Measurements from ENCODE around the gene E2F8.
"Not testable (repeated sequence)": the region's sequence is repeated elsewhere in the genome, so short reads cannot be mapped to it uniquely, and the experiment has no call there.

E2F8 gene, protein sequence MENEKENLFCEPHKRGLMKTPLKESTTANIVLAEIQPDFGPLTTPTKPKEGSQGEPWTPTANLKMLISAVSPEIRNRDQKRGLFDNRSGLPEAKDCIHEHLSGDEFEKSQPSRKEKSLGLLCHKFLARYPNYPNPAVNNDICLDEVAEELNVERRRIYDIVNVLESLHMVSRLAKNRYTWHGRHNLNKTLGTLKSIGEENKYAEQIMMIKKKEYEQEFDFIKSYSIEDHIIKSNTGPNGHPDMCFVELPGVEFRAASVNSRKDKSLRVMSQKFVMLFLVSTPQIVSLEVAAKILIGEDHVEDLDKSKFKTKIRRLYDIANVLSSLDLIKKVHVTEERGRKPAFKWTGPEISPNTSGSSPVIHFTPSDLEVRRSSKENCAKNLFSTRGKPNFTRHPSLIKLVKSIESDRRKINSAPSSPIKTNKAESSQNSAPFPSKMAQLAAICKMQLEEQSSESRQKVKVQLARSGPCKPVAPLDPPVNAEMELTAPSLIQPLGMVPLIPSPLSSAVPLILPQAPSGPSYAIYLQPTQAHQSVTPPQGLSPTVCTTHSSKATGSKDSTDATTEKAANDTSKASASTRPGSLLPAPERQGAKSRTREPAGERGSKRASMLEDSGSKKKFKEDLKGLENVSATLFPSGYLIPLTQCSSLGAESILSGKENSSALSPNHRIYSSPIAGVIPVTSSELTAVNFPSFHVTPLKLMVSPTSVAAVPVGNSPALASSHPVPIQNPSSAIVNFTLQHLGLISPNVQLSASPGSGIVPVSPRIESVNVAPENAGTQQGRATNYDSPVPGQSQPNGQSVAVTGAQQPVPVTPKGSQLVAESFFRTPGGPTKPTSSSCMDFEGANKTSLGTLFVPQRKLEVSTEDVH

DNA sequence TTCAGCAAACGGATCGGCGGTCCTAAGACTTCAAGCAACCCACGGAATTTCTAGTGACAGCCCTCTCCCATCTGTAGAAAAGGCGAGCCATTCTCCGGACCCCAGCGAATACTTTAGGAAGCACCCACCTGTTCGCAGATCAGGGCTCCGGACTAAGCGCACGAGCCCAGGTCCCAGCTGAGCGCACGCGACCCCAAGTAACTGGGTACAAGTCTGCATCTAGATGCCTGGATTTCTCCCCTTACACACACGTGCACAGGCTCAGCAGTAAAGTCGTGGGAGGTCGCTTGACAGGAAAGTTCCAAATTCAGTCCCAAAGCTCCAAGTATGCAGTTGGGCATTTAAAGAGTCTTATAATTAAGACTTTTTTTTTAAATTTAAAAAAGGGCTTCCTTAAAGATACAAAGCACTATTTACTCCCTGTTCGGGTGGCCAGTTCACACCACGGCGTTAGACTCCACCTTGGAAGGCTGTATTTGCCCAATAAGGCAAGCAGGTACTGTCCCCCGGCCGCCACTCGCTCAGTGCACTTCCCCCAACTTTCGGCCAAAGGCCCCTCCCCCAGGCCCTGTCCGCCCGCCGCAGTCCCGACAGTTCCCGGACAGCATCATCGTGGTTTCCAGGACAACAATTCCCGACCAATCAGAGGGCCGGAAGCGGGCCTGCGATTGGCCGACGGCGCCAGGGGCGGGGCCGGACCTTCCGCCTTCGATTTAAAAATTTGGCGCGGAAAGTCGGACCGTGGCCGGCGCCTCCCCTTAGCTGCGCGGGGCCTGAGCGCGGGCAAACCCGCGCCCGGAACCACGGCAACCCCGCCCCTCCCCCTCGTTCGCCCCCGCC is at the start of gene E2F8:
Gene E2F8, minus strand, starts transcription at position 526 of the 840 bp plus-strand sequence. CDS start 824 bp downstream, outside the sequence.
- H3K27me3 Mint-ChIP-seq, result peaks cover 23% of the 10 kb centered on the region
- H3K4me3 Mint-ChIP-seq, result peak within 1 kb of the TSS; percentile 89
- no peaks in the 10 kb centered on the region for H3K36me3 Mint-ChIP-seq
- H3K9me3 Mint-ChIP-seq, result no peaks in the 10 kb centered on the region
- H3K27ac Mint-ChIP-seq, result no peak within 1 kb of the TSS
- H3K4me1 Mint-ChIP-seq, result peaks cover 18% of the 10 kb centered on the region

DNA sequence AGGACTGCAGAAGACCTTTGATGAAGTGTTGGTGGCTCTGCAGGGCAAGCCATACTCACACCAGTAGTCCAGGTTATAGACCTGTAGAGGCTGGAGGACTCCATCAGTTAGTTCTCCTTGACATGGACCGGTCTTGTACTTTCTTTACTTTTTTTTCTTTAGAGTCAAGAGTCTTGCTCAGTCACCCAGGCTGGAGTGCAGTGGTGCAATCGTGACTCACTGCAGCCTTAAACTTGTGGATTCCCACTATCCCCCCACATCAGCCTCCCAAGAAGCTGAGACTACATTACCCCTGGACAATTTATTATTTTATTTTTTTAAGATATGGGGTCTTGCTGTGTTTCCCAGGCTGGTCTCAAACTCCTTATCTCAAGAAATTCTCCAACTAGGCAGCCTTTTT is 49.6 kb upstream of the E2F8 start:
- Mint-ChIP-seq H3K4me3 (no peak overlapping the region), H3K4me1 (no peaks in the 10 kb centered on the region), H3K9me3 (no peaks in the 10 kb centered on the region), H3K27me3 (peaks cover 3% of the 10 kb centered on the region), H3K27ac (no peak overlapping the region), H3K36me3 (no peaks in the 10 kb centered on the region)

DNA sequence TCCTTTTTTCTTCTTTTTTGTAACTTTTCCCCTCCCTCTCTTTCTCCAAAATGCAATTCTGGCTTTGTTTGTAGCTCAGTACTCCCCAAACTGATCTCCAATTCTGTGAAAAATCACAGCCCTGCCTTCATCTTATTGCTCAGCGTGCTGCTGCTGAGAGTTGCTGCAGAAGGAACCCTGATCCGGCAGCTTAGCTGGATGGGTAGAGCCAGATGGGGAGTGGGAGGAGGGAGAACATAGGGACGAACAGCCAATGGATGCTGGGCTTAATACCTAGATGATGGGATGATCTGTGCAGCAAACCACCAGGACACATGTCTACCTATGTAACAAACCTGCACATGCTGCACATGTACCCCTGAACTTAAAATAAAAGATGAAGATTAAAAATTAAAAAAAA is 47.5 kb upstream of the E2F8 start:
- Mint-ChIP-seq H3K27ac (no peak overlapping the region), H3K4me1 (peaks cover 9% of the 10 kb centered on the region), H3K36me3 (no peaks in the 10 kb centered on the region), H3K9me3 (no peaks in the 10 kb centered on the region), H3K27me3 (peaks cover 3% of the 10 kb centered on the region), H3K4me3 (no peak overlapping the region)

- no peak overlapping the region for H3K27ac Mint-ChIP-seq
- no peaks in the 10 kb centered on the region for H3K9me3 Mint-ChIP-seq
Measured at GRCh38 chr11:19286411-19286810, 45.7 kb upstream of the E2F8 start.

DNA sequence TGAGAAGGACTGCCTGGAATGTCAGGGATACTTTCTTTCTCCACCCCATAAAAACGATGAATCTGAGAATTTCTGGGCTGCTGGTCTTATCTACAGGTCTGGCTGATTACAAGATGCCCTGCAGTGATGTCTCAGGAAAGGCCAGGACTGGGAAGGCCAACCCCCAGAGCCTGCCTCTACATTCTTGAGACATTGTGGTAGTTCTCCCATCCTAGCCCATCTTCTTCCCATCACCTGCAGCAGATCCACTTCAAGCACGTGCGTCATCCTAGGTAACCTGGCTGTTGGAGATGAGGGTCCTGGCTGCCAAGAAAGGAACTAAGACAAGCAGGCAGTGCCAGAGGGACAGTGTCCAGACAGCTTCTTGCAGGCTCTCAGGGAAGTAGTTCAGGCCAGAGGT is 44.1 kb upstream of the E2F8 start:
- peaks cover 3% of the 10 kb centered on the region for H3K27me3 Mint-ChIP-seq

More at GRCh38 chr11:19286411-19286810, 45.7 kb upstream of the E2F8 start:
- Mint-ChIP-seq H3K4me3 (no peak overlapping the region), H3K27me3 (peaks cover 3% of the 10 kb centered on the region), H3K36me3 (no peaks in the 10 kb centered on the region), H3K4me1 (peaks cover 9% of the 10 kb centered on the region)

DNA sequence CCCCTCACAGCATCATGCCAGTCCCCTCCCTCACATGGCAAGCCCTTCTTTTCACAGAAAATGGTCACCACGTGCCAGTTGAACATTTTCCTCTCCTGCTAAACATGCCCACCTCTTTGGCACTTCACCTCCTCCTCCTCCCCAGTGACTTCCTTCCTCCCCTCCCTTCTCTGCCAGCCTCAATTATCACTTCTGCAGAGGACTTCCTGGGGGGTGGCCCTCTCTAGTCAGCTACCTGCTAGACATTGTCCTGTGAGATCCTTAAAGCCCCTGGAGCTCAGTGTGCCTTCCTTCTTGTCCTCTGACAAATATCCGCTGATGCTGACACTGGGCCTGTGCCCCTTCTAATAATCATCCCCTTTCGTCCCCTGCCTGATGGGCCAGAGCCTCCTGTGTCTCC is 43.2 kb upstream of the E2F8 start:
- peaks cover 9% of the 10 kb centered on the region for H3K4me1 Mint-ChIP-seq
- no peaks in the 10 kb centered on the region for H3K9me3 Mint-ChIP-seq
- no peaks in the 10 kb centered on the region for H3K36me3 Mint-ChIP-seq
- no peak overlapping the region for H3K27ac Mint-ChIP-seq
- no peak overlapping the region for H3K4me3 Mint-ChIP-seq
- H3K27me3 Mint-ChIP-seq, result peaks cover 3% of the 10 kb centered on the region

More for the DNA sequence above, 44.1 kb upstream of the E2F8 start:
- Mint-ChIP-seq H3K4me3 (no peak overlapping the region), H3K9me3 (no peaks in the 10 kb centered on the region), H3K36me3 (no peaks in the 10 kb centered on the region), H3K27ac (no peak overlapping the region), H3K4me1 (peaks cover 9% of the 10 kb centered on the region)

DNA sequence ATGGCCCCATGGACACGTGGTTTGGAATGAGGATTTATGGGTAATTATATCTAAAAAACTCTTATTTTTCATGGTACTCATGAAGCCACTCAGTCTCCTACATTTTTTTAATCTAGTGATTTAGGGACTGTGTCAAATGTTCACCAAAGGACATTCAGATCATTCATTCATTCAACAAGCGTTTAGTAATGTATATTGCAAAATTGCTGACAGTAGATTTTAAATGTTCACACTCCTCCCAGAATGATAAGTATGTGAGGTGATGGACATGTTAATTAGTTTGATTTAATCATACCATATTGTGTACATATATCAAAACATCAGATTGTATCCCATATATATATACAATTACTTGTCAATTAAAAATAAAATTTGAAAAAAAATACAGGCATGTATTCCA is 40.8 kb upstream of the E2F8 start:
- H3K27ac Mint-ChIP-seq, result no peak overlapping the region
- no peaks in the 10 kb centered on the region for H3K36me3 Mint-ChIP-seq
- peaks cover 3% of the 10 kb centered on the region for H3K27me3 Mint-ChIP-seq
- no peak overlapping the region for H3K4me3 Mint-ChIP-seq
- no peaks in the 10 kb centered on the region for H3K9me3 Mint-ChIP-seq
- H3K4me1 Mint-ChIP-seq, result peaks cover 9% of the 10 kb centered on the region

DNA sequence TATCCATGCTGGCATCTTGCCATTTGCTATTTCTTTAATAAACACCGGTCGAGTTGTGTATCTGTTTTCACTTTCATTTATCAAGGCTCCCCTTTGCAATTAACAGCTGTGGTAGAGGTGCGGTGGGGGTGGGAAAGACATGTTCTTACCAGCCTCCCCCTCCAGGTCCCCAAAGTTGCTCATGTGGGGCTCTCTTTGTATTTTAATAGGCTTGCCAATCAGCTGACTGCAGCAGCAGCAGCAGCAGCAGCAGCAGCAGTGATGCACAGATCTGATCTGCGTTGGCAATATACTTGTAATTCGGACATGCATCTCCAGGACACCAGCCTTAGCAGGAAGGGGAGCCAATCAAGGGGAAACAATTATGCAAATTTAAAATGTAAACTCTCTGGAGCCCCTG is 40.3 kb upstream of the E2F8 start:
- H3K9me3 Mint-ChIP-seq, result no peaks in the 10 kb centered on the region
- H3K4me3 Mint-ChIP-seq, result no peak overlapping the region
- peaks cover 9% of the 10 kb centered on the region for H3K4me1 Mint-ChIP-seq
- no peak overlapping the region for H3K27ac Mint-ChIP-seq
- H3K36me3 Mint-ChIP-seq, result no peaks in the 10 kb centered on the region
- H3K27me3 Mint-ChIP-seq, result peaks cover 3% of the 10 kb centered on the region

- Mint-ChIP-seq H3K9me3 (no peaks in the 10 kb centered on the region), H3K4me1 (peaks cover 8% of the 10 kb centered on the region), H3K4me3 (no peak overlapping the region), H3K36me3 (no peaks in the 10 kb centered on the region), H3K27me3 (no peaks in the 10 kb centered on the region), H3K27ac (no peak overlapping the region)
Measured at GRCh38 chr11:19279451-19279850, 38.7 kb upstream of the E2F8 start.

- Mint-ChIP-seq H3K4me1 (no peaks in the 10 kb centered on the region), H3K27me3 (no peaks in the 10 kb centered on the region), H3K9me3 (no peaks in the 10 kb centered on the region), H3K27ac (no peak overlapping the region), H3K4me3 (no peak overlapping the region), H3K36me3 (peaks cover 1% of the 10 kb centered on the region)
Measured at GRCh38 chr11:19276859-19277808, 36.4 kb upstream of the E2F8 start.

- Mint-ChIP-seq H3K9me3 (no peaks in the 10 kb centered on the region), H3K27me3 (peaks cover 2% of the 10 kb centered on the region), H3K4me3 (no peak overlapping the region), H3K36me3 (peaks cover 1% of the 10 kb centered on the region), H3K27ac (no peak overlapping the region), H3K4me1 (no peaks in the 10 kb centered on the region)
Measured at GRCh38 chr11:19275496-19275895, 34.8 kb upstream of the E2F8 start.

DNA sequence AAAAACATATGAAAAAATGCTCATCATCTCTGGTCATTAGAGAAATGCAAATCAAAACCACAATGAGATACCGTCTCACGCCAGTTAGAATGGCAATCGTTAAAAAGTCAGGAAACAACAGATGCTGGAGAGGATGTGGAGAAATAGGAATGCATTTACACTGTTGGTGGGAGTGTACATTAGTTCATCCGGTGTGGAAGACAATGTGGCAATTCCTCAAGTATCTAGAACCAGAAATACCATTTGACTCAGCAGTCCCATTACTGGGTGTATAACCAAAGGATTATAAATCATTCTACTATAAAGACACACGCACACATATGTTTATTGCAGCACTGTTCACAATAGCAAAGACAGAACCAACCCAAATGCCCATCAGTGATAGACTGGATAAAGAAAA is 32.5 kb upstream of the E2F8 start:
- H3K9me3 Mint-ChIP-seq, H3K27ac Mint-ChIP-seq, H3K27me3 Mint-ChIP-seq, H3K4me3 Mint-ChIP-seq, H3K36me3 Mint-ChIP-seq, H3K4me1 Mint-ChIP-seq: not testable (repeated sequence)

DNA sequence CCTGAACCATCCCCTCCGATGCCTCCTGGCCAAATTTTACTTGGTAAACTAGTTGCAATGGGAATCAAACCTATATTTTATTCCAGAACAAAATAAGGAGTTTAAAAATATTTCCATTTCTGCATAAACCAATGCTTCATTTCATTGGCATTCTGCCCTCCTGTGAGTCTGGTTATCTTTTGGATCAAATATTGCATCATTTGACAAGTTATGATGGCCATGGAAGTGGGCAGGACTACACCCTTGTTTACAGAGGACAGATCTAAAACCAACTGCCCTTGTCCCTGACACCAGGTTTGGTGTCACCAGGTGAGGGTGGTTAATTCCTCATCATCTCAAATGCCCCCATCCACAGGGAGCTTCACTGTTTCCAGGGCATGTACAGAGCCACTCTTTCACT is 28.2 kb upstream of the E2F8 start:
- peaks cover 1% of the 10 kb centered on the region for H3K36me3 Mint-ChIP-seq
- H3K27me3 Mint-ChIP-seq, result peaks cover 11% of the 10 kb centered on the region
- no peaks in the 10 kb centered on the region for H3K9me3 Mint-ChIP-seq
- H3K4me1 Mint-ChIP-seq, result no peaks in the 10 kb centered on the region
- no peak overlapping the region for H3K4me3 Mint-ChIP-seq
- no peak overlapping the region for H3K27ac Mint-ChIP-seq

GRCh38 chr11:19267567-19267966 is 26.8 kb upstream of the E2F8 start:
- H3K27ac Mint-ChIP-seq, result no peak overlapping the region
- H3K27me3 Mint-ChIP-seq, result peaks cover 11% of the 10 kb centered on the region
- H3K4me1 Mint-ChIP-seq, result no peaks in the 10 kb centered on the region
- no peak overlapping the region for H3K4me3 Mint-ChIP-seq
- no peaks in the 10 kb centered on the region for H3K9me3 Mint-ChIP-seq
- no peaks in the 10 kb centered on the region for H3K36me3 Mint-ChIP-seq
